GM18502 (cell line): Measurements from ENCODE around the gene ABI2.
"Not testable (repeated sequence)": the region's sequence is repeated elsewhere in the genome, so short reads cannot be mapped to it uniquely, and the experiment has no call there.

Experiments
- ATAC-seq: cut with Tn5 transposase; IDR thresholded peaks from one replicate; pipeline ENCODE4 v1.9.1; 2021; ENCODE audit warnings: mild to moderate bottlenecking; ENCODE audit not compliant: unreplicated experiment, poor library complexity

Gene ABI2

GRCh38 chr2:203412546-203413331 is 84.5 kb downstream of the ABI2 start:
- no peak for ATAC-seq

GRCh38 chr2:203413796-203414195 is 85.6 kb downstream of the ABI2 start:
- no peak for ATAC-seq

- no peak for ATAC-seq
These were observed 90.1 kb downstream of the ABI2 start for GRCh38 chr2:203418271-203418670.

GRCh38 chr2:203427061-203427460 is 98.9 kb downstream of the ABI2 start:
- no peak for ATAC-seq

- not testable (repeated sequence) for ATAC-seq
These were observed 101.4 kb downstream of the ABI2 start for GRCh38 chr2:203429643-203430042.

- ATAC-seq: no peak
These were observed 103.4 kb downstream of the ABI2 start for GRCh38 chr2:203431391-203432185.

GRCh38 chr2:203432811-203433210 is 104.6 kb downstream of the ABI2 start:
- ATAC-seq: no peak

GRCh38 chr2:203436496-203436895 is 108.3 kb downstream of the ABI2 start:
- no peak for ATAC-seq

GRCh38 chr2:203437511-203437910 is 109.3 kb downstream of the ABI2 start:
- no peak for ATAC-seq

GRCh38 chr2:203438528-203438927 is 110.3 kb downstream of the ABI2 start:
- ATAC-seq: no peak

GRCh38 chr2:203440671-203441070 is 112.5 kb downstream of the ABI2 start:
- no peak for ATAC-seq

GRCh38 chr2:203441463-203441862 is 113.3 kb downstream of the ABI2 start:
- no peak for ATAC-seq

- no peak for ATAC-seq
These were observed 114.3 kb downstream of the ABI2 start for GRCh38 chr2:203442463-203442862.

- ATAC-seq: no peak
These were observed 116.5 kb downstream of the ABI2 start for GRCh38 chr2:203444738-203445137.

- no peak for ATAC-seq
These were observed 117.9 kb downstream of the ABI2 start for GRCh38 chr2:203446071-203446481.

- no peak for ATAC-seq
These were observed 118.6 kb downstream of the ABI2 start for GRCh38 chr2:203446780-203447179.

GRCh38 chr2:203450561-203450960 is 122.4 kb downstream of the ABI2 start:
- ATAC-seq: no peak

- ATAC-seq: no peak
These were observed 122.8 kb downstream of the ABI2 start for GRCh38 chr2:203451011-203451410.

GRCh38 chr2:203451689-203452088 is 123.5 kb downstream of the ABI2 start:
- no peak for ATAC-seq

GRCh38 chr2:203453858-203454451 is 125.8 kb downstream of the ABI2 start:
- ATAC-seq: peak; percentile 47

- no peak for ATAC-seq
These were observed 127.0 kb downstream of the ABI2 start for GRCh38 chr2:203455209-203455608.
